ENCODE results near the gene PEX26. TPM values are rescaled to one million over a fixed set of nuclear protein-coding genes. Genes with fewer than 3 reads are reported as not detected.
"Not testable (repeated sequence)": the region's sequence is repeated elsewhere in the genome, so short reads cannot be mapped to it uniquely, and the experiment has no call there.

Gene PEX26
- total RNA-seq, 2 experiments from 2014 or later, result 64.1 to 64.7 TPM

GRCh38 chr22:18055619-18056160 is 22.1 kb upstream of the PEX26 start:
- CTCF ChIA-PET, result interaction anchor here (1.0 kb wide), 1 partner anchor 312 kb away, joined by 4 read pairs; no protein-coding TSS in a partner anchor
- POLR2A ChIA-PET, result no interaction called here

GRCh38 chr22:18056161-18056666 is 21.6 kb upstream of the PEX26 start:
- POLR2A ChIA-PET, result no interaction called here
- CTCF ChIA-PET, result interaction anchor here (1.0 kb wide), 1 partner anchor 313 kb away, joined by 4 read pairs; no protein-coding TSS in a partner anchor

DNA sequence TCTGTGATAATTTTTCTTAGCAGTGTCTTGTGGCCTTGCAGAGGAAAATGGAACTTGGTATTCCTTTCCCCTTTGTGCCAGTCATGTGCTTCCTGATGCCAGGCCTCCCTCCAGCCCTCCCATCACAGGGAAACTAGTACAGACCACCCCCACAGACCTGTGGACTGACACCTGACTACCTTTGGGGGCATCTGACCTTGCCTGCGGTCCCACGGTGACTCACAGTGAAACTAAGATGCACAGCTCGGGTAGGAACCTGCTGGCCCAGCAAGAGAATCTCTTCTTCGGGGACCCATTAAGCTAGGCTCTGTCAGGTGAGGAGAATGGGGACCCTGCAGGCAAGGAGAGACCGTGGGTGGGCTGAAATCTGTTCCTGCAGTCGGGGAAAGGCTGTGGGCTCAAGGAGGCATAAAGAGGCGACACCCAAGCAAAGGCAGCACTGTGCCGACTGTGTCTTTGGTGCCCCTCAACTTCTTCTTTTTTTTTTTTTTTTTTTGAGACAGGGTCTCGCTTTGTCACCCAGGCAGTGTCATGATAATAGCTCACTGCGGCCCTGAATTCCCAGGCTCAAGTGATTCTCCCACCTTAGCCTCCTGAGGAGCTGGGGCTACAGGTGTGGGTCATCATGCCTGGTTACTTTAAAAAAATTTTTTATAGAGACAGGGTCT is 20.8 kb upstream of the PEX26 start:
- POLR2A ChIA-PET, result no interaction called here
- CTCF ChIA-PET, result interaction anchor here (1.0 to 1.9 kb wide), 2 partner anchors 19 to 314 kb away, joined by 4 to 5 read pairs; no protein-coding TSS in a partner anchor

- ChIA-PET POLR2A (no interaction called here), CTCF (interaction anchor here (1.9 kb wide), 1 partner anchor 18 kb away, joined by 5 read pairs; no protein-coding TSS in a partner anchor)
Observed at GRCh38 chr22:18057568-18058209, 20.1 kb upstream of the PEX26 start.

GRCh38 chr22:18058371-18059093 is 19.3 kb upstream of the PEX26 start:
- POLR2A ChIA-PET, result no interaction called here
- CTCF ChIA-PET, result interaction anchor here (1.9 kb wide), 1 partner anchor 17 kb away, joined by 5 read pairs; no protein-coding TSS in a partner anchor

DNA sequence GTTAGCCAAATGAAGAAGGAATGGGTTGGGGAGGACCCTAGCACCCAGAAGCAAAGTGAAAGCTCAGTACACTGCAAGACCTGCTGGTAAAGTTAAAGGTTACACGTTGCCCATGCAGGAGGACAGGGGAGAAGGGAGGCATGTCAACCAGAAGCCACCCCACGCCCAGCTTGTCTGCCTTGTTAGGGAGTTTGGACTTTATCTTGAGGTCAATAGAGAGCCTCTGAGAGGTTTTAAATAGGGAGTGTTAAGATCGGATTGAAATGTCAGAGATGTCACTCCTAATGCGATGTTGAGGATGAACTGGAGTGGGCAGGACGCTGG is 18.7 kb upstream of the PEX26 start:
- ChIA-PET POLR2A (no interaction called here), CTCF (interaction anchor here (1.9 kb wide), 1 partner anchor 17 kb away, joined by 5 read pairs; no protein-coding TSS in a partner anchor)

DNA sequence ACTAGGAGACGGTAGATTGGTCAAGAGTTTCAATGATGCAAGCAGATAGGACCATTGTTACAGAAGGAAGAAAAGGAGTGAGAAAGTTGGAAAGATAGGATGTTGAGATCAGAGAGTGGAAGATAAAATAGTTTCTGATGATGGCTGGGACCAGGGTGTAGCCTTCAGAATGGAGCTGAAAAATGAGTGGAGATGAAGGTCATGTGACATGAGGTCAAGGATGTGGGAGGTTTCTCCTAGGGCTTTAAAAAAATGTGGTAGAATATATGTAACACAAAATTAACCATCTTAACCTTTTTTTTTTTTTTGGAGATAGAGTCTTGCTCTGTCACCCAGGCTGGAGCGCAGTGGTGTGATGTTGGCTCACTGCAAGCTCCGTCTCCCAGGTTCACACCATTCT is 18.3 kb upstream of the PEX26 start:
- CTCF ChIA-PET, result no interaction called here
- POLR2A ChIA-PET, result no interaction called here

- ChIA-PET POLR2A (no interaction called here), CTCF (no interaction called here)
Observed at GRCh38 chr22:18059991-18060390, 17.8 kb upstream of the PEX26 start.

GRCh38 chr22:18060646-18061620 is 16.9 kb upstream of the PEX26 start:
- CTCF ChIA-PET, result interaction anchor here (0.7 kb wide), 1 partner anchor 438 kb away, joined by 3 read pairs; no protein-coding TSS in a partner anchor
- POLR2A ChIA-PET, result no interaction called here

- ChIA-PET POLR2A (no interaction called here), CTCF (no interaction called here)
Observed at GRCh38 chr22:18062421-18062820, 15.4 kb upstream of the PEX26 start.

- POLR2A ChIA-PET, result no interaction called here
- CTCF ChIA-PET, result interaction anchor here (0.6 kb wide), 1 partner anchor 86 kb away, joined by 4 read pairs; no protein-coding TSS in a partner anchor
Observed at GRCh38 chr22:18063306-18063705, 14.5 kb upstream of the PEX26 start.

- POLR2A ChIA-PET, CTCF ChIA-PET: not testable (repeated sequence)
Observed at GRCh38 chr22:18063715-18064114, 14.1 kb upstream of the PEX26 start.

DNA sequence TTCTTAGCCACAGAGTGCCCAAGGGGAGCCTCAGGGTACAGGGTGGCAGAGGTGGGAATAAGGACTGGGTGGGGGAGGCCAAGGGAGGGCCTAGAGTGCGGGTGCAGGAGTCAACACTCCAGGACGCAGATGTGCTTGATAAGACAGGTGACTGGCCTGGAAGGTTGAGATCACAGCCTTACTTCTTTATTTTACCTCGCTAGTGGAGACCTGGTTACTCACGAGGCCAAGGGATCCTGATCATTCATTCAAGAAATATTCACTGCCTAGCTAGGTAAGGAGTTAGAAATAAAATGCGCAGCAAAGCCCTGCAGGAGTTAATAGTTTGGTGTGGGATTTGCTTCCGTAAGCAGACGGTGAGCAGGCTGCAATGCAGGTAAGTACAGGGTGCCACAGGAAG is 13.2 kb upstream of the PEX26 start:
- POLR2A ChIA-PET, result no interaction called here
- CTCF ChIA-PET, result interaction anchor here (0.8 to 1.2 kb wide), 2 partner anchors 11 to 234 kb away, joined by 3 to 5 read pairs; no protein-coding TSS in a partner anchor

GRCh38 chr22:18065256-18065655 is 12.5 kb upstream of the PEX26 start:
- POLR2A ChIA-PET, result no interaction called here
- CTCF ChIA-PET, result interaction anchor here (1.2 kb wide), 1 partner anchor 11 kb away, joined by 5 read pairs; no protein-coding TSS in a partner anchor

- ChIA-PET POLR2A (no interaction called here), CTCF (no interaction called here)
Observed at GRCh38 chr22:18066181-18066859, 11.5 kb upstream of the PEX26 start.

- POLR2A ChIA-PET, result no interaction called here
- CTCF ChIA-PET, result no interaction called here
Observed at GRCh38 chr22:18067121-18067520, 10.7 kb upstream of the PEX26 start.

GRCh38 chr22:18067548-18068341 is 10.0 kb upstream of the PEX26 start:
- ChIA-PET CTCF (interaction anchor here (0.6 kb wide), 1 partner anchor 48 kb away, joined by 4 read pairs; no protein-coding TSS in a partner anchor), POLR2A (no interaction called here)
